ENCODE measurements around the gene KRTAP4-5. TPM values are rescaled to one million over a fixed set of nuclear protein-coding genes. Genes with fewer than 3 reads are reported as not detected.
"Not testable (repeated sequence)": the region's sequence is repeated elsewhere in the genome, so short reads cannot be mapped to it uniquely, and the experiment has no call there.

KRTAP4-5 gene
- not detected for total RNA-seq
- long read RNA-seq, donor 1 = 0 reads
- long read RNA-seq, donor 2 = 0 reads

DNA sequence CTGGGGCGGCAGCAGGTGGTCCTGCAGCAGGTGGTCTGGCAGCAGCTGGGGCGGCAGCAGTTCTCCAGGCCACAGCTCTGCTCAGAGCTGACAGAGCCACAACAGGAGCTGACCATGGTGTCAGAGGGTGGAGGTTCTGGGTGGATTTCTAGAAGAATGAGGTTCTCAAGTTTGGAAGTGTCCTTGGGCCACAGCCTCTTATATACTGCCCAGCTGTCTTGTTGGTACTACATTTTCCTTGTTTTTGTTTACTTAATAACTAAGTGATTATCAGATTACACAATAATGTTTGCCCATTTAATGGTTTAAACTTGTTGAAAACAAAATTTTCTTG is at the start of gene KRTAP4-5:
Gene KRTAP4-5, minus strand, starts transcription at position 174 of the 334 bp plus-strand sequence. Its CDS starts 58 bp downstream, at position 116.
- intact Hi-C loops (cut with DNase I) = no loop called here
- DNase-seq (ENCODE audit: low spot score) = no peak

GRCh38 chr17:41196068-41196467 is 46.4 kb upstream of the KRTAP4-5 start:
- no peak for DNase-seq (ENCODE audit: low spot score)
- intact Hi-C loops (cut with DNase I) = loop anchor here in 1 of 2 donors (10.0 kb wide), 1 partner anchor 531 kb away; the partner anchor contains the start of gene KRT222

DNA sequence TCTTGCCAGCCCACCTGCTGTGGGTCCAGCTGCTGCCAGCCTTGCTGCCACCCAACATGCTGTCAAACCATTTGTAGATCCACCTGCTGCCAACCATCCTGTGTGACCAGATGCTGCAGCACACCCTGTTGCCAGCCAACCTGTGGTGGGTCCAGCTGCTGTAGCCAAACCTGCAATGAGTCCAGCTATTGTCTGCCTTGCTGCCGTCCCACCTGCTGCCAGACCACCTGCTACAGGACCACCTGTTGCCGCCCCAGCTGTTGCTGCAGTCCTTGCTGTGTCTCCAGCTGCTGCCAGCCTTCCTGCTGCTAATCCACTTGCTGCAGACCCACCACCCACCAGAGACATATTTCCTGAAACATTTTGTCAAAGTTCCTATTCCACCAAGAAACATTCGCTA is 40.7 kb upstream of the KRTAP4-5 start:
- DNase-seq (ENCODE audit: low spot score) = no peak
- intact Hi-C loops (cut with DNase I) = loop anchor here in 1 of 2 donors (10.0 kb wide), 1 partner anchor 526 kb away; the partner anchor contains the start of gene KRT222

- intact Hi-C loops (cut with DNase I) = loop anchor here in 1 of 2 donors (10.0 kb wide), 1 partner anchor 525 kb away; the partner anchor contains the start of gene KRT222
- DNase-seq (ENCODE audit: low spot score) = not testable (repeated sequence)
Measured at GRCh38 chr17:41189837-41190318, 40.3 kb upstream of the KRTAP4-5 start, which contains the start of gene KRTAP9-1. Gene KRTAP9-1, plus strand, starts transcription at chr17:41189887. Its CDS starts 0 bp downstream, at chr17:41189887.

GRCh38 chr17:41186872-41187271 is 37.2 kb upstream of the KRTAP4-5 start:
- intact Hi-C loops (cut with DNase I) = no loop called here
- no peak for DNase-seq (ENCODE audit: low spot score)

- no peak for DNase-seq (ENCODE audit: low spot score)
- intact Hi-C loops (cut with DNase I) = no loop called here
Measured at GRCh38 chr17:41185001-41185400, 35.4 kb upstream of the KRTAP4-5 start.

- no peak for DNase-seq (ENCODE audit: low spot score)
- intact Hi-C loops (cut with DNase I) = no loop called here
Measured at GRCh38 chr17:41184480-41184961, 34.9 kb upstream of the KRTAP4-5 start, which contains the start of gene KRTAP4-1. Gene KRTAP4-1, minus strand, starts transcription at chr17:41184911. Its CDS starts 57 bp downstream, at chr17:41184854.

- no peak for DNase-seq (ENCODE audit: low spot score)
- intact Hi-C loops (cut with DNase I) = no loop called here
Measured at GRCh38 chr17:41178843-41179616, 29.4 kb upstream of the KRTAP4-5 start.

GRCh38 chr17:41178341-41178740 is 28.7 kb upstream of the KRTAP4-5 start:
- DNase-seq (ENCODE audit: low spot score) = no peak
- intact Hi-C loops (cut with DNase I) = no loop called here

DNA sequence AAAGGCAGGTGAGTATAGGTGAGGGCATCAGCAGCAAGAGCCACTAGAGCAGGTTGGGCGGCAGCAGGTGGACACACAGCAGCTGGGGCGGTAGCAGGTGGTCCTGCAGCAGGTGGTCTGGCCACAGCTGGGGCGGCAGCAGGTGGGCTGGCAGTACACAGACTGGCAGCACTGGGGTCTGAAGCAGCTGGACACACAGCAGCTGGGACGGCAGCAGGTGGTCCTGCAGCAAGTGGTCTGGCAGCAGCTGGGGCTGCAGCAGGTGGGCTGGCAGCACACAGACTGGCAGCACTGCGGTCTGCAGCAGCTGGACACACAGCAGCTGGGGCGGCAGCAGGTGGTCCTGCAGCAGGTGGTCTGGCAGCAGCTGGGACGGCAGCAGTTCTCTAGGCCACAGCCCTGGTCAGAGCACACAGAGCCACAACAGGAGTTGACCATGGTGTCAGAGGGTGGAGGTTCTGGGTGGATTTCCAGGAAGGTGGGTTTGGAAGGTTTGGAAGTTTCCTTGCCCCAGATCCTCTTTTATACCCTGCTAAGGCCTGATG is 28.2 kb upstream of the KRTAP4-5 start, which contains the start of gene KRTAP4-2:
Gene KRTAP4-2, minus strand, starts transcription at position 495 of the 545 bp plus-strand sequence. Its CDS starts 57 bp downstream, at position 438.
- DNase-seq (ENCODE audit: low spot score) = no peak
- intact Hi-C loops (cut with DNase I) = no loop called here

DNA sequence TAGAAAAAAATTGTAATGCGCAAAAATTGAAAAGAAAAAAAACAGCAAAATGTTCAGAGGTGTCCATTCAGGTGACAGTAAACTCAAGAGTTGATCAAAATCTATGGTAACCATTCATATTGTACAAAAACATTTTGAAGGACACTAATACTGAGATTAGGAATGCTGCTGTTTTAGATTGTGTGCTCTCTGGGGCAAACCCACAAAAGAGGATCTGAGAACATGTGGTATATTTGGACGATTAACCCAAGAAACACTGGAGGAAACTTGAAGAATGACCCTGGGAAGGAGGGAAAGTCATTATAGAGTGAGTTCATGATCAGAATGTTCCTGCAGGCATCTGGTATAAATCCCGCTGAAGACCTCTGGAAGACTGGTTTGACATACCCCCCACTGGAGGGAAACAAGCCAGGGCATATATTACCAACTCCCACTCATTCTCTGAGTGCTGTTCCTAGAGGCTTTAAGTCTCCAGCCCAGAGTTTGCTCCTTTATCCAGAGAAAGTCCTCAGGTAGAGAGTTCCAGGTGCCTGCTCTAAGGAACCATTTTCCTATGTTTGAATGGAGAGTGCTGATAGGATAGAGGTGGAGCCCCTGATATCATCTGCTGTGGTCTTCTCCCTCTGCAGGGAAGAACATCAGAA is 27.2 kb upstream of the KRTAP4-5 start:
- DNase-seq (ENCODE audit: low spot score) = no peak
- intact Hi-C loops (cut with DNase I) = no loop called here

- intact Hi-C loops (cut with DNase I) = no loop called here
- no peak for DNase-seq (ENCODE audit: low spot score)
Measured at GRCh38 chr17:41171886-41172285, 22.3 kb upstream of the KRTAP4-5 start.

GRCh38 chr17:41168121-41168520 is 18.5 kb upstream of the KRTAP4-5 start, which contains the start of gene KRTAP4-3:
Gene KRTAP4-3, minus strand, starts transcription at chr17:41168221. Its CDS starts 49 bp downstream, at chr17:41168172.
- no peak for DNase-seq (ENCODE audit: low spot score)
- intact Hi-C loops (cut with DNase I) = no loop called here

DNA sequence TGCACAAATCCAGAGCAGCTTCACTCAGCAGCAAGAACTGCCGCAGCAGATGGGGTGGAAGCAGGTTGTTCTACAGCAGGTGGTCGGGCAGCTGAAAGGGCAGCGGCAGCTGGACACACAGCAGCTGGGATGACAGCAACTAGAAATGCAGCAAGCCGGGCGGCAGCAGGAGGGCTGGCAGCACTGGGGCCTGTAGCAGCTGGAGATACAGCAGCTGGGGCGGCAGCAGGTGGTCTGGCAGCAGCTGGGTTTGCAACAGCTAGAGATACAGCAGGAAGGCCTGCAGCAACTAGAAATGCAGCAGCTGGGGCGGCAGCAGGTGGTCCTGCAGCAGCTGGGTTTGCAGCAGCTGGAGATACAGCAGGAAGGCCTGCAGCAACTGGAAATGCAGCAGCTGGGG is 17.9 kb upstream of the KRTAP4-5 start:
- intact Hi-C loops (cut with DNase I) = no loop called here
- DNase-seq (ENCODE audit: low spot score) = no peak

- DNase-seq (ENCODE audit: low spot score) = no peak
- intact Hi-C loops (cut with DNase I) = no loop called here
Measured at GRCh38 chr17:41163828-41164227, 14.2 kb upstream of the KRTAP4-5 start.

DNA sequence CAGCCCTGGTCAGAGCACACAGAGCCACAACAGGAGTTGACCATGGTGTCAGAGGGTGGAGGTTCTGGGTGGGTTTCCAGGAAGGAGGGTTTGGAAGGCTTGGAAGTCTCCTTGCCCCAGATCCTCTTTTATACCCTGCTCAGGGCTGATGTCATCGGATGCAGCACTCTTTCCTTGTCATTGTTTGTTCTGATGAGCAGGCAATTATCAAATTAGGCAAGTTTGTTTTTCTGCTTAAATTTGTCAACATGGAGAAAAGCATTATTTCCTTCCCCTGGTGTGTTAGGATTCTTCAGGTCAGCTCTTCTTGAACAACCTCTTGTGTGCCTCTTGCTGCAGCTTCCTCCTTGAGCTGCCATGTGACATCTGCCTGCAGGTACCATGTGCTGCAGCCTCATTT is 11.0 kb upstream of the KRTAP4-5 start, which contains the start of gene KRTAP4-4:
Gene KRTAP4-4, minus strand, starts transcription at position 101 of the 400 bp plus-strand sequence. Its CDS starts 57 bp downstream, at position 44.
- no peak for DNase-seq (ENCODE audit: low spot score)
- intact Hi-C loops (cut with DNase I) = no loop called here

DNA sequence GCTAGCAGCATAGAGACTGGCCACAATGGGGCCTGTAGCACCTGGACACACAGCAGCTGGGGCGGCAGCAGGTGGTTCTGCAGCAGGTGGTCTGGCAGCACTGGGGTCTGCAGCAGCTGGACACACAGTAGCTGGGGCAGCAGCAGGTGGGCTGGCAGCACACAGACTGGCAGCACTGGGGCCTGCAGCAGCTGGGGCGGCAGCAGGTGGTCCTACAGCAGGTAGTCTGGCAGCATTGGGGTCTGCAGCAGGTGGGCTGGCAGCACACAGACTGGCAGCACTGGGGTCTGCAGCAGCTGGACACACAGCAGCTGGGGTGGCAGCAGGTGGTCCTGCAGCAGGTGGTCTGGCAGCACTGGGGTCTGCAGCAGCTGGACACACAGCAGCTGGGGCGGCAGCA is 10.6 kb upstream of the KRTAP4-5 start:
- intact Hi-C loops (cut with DNase I); DNase-seq (ENCODE audit: low spot score): not testable (repeated sequence)

DNA sequence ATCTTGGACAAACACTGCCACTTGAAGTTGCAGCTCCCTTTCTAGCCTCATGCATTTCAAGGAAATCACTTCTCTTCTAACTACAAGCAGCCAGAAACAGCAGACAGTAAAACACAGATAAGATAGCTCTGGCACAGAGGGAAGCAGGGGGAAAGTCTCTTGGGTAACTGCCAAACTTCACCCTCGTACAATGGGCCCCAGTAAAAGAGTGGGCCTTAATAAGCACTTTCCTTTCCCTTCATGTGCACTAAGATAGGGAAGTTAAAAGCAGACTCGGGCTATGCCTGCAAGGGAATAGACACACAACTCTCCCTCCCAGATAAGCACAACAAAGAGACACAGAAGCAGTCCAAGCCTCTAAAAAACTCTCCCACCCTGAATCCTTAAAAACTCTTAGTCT is 4.2 kb upstream of the KRTAP4-5 start:
- intact Hi-C loops (cut with DNase I) = no loop called here

DNA sequence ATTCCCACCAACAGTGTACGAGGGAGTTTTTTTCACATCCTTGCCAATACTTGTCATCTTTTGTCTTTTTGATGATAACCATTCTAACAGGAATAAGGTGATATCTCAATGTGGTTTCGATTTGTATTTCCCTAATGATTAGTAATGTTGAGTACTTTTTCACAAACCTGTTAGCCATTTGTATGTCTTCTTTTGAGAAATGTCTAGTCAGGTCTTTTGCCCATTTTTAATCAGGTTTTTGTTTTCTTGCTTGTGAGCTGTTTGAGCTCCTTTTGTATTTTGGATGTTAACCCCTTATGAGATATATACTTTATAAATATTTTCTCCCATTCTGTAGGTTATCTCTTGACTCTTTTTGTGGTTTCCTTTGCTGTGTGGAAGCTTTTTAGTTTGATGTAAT is 1.9 kb upstream of the KRTAP4-5 start:
- intact Hi-C loops (cut with DNase I) = no loop called here
- no peak for DNase-seq (ENCODE audit: low spot score)

More for the DNA sequence above, 4.2 kb upstream of the KRTAP4-5 start:
- no peak for DNase-seq (ENCODE audit: low spot score)
